Measurements from ENCODE around the gene STN1.

GRCh38 chr10:103905441-103905840 lies 12.5 kb downstream of the STN1 start:
- TF ChIP-seq POLR2A (IDR thresholded peaks at IDR 0.05) (no peak), CTCF (IDR thresholded peaks at IDR 0.05) (no peak)

Data from Peyer's patch (tissue), 4 donors.